ENCODE results near the gene CREBRF. TPM values are rescaled to one million over a fixed set of nuclear protein-coding genes. Genes with fewer than 3 reads are reported as not detected.
A peak's percentile ranks its signal among the peaks of the same experiment; 100 is the strongest.
"Not testable (repeated sequence)": the region's sequence is repeated elsewhere in the genome, so short reads cannot be mapped to it uniquely, and the experiment has no call there.

Gene CREBRF
- total and polyA plus RNA-seq, 5 experiments from 2014 or later: 52.6 to 111 (median 61.6) TPM

GRCh38 chr5:173020154-173020581 lies 36.0 kb upstream of the CREBRF start:
- H3K27ac Mint-ChIP-seq: peak overlapping the region in 3 of 10 donors; percentile 22 to 55 (median 45)
- H3K4me3 Mint-ChIP-seq: no peak overlapping the region
- POLR2A ChIA-PET: no interaction called here
- DNase-seq (no peak), ATAC-seq (no peak)
- no peaks in the 10 kb centered on the region for H3K27me3 Mint-ChIP-seq
- peaks cover 4 to 65% (median 21%) of the 10 kb centered on the region in 3 donors for H3K36me3 Mint-ChIP-seq
- no peaks in the 10 kb centered on the region for H3K9me3 Mint-ChIP-seq
- H3K4me1 Mint-ChIP-seq: peaks cover 26 to 43% (median 40%) of the 10 kb centered on the region in 4 donors

DNA sequence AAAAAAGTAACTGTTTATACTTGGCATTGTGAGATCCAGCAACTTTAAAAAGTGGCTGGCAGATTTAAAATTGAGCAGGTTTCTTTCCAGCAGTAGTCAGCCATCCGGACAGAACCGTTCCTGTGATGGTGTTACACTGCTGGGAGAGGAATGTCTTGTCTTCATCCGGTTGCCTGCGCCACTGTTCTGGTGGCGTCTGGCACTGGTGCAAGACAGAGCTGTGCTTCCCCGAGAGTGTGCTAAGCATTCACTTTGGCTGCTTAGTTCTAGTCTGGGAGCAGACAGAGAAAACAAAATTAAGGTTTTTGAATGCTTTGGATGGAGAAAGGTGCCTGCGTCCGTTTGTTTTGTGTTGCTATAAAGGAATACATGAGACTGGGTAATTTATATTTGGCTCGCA lies 35.5 kb upstream of the CREBRF start:
- Mint-ChIP-seq H3K27me3 (no peaks in the 10 kb centered on the region), H3K4me3 (no peak overlapping the region), H3K9me3 (no peaks in the 10 kb centered on the region), H3K4me1 (peaks cover 25 to 42% (median 36%) of the 10 kb centered on the region in 4 donors), H3K27ac (peak overlapping the region in 5 of 10 donors; percentile 18 to 91 (median 46)), H3K36me3 (peaks cover 4 to 66% (median 23%) of the 10 kb centered on the region in 3 donors)
- DNase-seq: no peak
- POLR2A ChIA-PET: no interaction called here
- no peak for ATAC-seq

- Mint-ChIP-seq H3K4me3 (no peak overlapping the region), H3K4me1 (peaks cover 7 to 23% (median 12%) of the 10 kb centered on the region in 4 donors), H3K27ac (peak overlapping the region in 4 of 10 donors; percentile 22 to 82 (median 56)), H3K36me3 (peaks cover 4 to 40% (median 17%) of the 10 kb centered on the region in 3 donors), H3K27me3 (no peaks in the 10 kb centered on the region), H3K9me3 (no peaks in the 10 kb centered on the region)
- POLR2A ChIA-PET: interaction anchor here (0.5 to 0.7 kb wide), 2 partner anchors 8 to 117 kb away, joined by 3 to 4 read pairs; no protein-coding TSS in a partner anchor
- ATAC-seq: no peak
- DNase-seq: no peak
These were observed 30.5 kb upstream of the CREBRF start for GRCh38 chr5:173025651-173026050.

GRCh38 chr5:173027905-173028304 lies 28.2 kb upstream of the CREBRF start:
- no peak for DNase-seq
- POLR2A ChIA-PET: interaction anchor here (1.2 kb wide), 1 partner anchor 11 kb away, joined by 3 read pairs; no protein-coding TSS in a partner anchor
- no peaks in the 10 kb centered on the region for H3K27me3 Mint-ChIP-seq
- H3K36me3 Mint-ChIP-seq: peaks cover 4 to 22% (median 9%) of the 10 kb centered on the region in 3 donors
- no peak overlapping the region for H3K27ac Mint-ChIP-seq
- H3K9me3 Mint-ChIP-seq: no peaks in the 10 kb centered on the region
- H3K4me1 Mint-ChIP-seq: peaks cover 0 to 23% (median 9%) of the 10 kb centered on the region in 4 donors
- H3K4me3 Mint-ChIP-seq: peak overlapping the region in 1 of 10 donors; percentile 11
- no peak for ATAC-seq

- Mint-ChIP-seq H3K4me1 (peaks cover 7 to 29% (median 15%) of the 10 kb centered on the region in 4 donors), H3K27ac (no peak overlapping the region), H3K9me3 (no peaks in the 10 kb centered on the region), H3K27me3 (no peaks in the 10 kb centered on the region), H3K4me3 (no peak overlapping the region), H3K36me3 (peaks cover 4 to 18% (median 9%) of the 10 kb centered on the region in 3 donors)
- POLR2A ChIA-PET: interaction anchor here (0.8 to 2.0 kb wide), 2 partner anchors 13 to 28 kb away, joined by 3 to 8 read pairs; no protein-coding TSS in a partner anchor
- DNase-seq (no peak), ATAC-seq (no peak)
These were observed 27.3 kb upstream of the CREBRF start for GRCh38 chr5:173028811-173029327.

DNA sequence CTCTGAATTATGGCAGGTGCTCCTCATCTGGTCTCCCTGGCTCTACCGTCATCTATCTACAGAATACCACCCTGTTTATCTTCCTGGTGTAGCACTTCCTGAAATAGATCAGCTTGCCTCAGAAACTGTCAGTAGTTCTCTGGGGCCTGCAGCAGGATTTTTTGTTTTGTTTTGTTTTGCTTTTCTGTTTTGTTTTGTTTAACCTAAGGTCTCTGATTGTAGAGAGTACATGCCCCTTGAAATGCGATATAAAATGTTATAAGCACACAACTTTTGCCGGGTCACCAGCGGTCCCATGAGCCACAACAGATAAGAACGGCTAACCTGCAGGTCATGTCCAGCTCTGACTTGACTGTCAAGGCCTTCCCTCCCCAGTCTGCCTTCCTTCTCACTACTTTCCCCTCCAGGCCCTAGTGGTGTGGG lies 26.6 kb upstream of the CREBRF start:
- Mint-ChIP-seq H3K27ac (no peak overlapping the region), H3K4me3 (no peak overlapping the region)

DNA sequence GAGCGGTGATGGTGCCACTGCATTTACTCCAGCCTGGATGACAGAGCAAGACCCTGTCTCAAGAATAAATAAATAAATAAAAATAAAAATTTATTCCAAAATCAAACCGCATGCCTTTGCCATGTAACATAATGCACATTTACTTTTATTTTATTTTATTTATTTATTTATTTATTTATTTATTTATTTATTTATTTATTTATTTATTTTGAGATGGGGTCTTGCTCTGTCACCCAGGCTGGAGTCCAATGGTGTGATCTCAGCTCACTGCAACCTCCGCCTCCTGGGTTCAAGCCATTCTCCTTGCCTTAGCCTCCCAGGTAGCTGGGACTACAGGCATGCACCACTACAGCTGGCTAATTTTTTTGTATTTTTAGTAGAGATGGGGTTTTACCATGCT lies 24.1 kb upstream of the CREBRF start:
- not testable (repeated sequence) for H3K9me3 Mint-ChIP-seq, H3K4me3 Mint-ChIP-seq, H3K27me3 Mint-ChIP-seq, ATAC-seq, DNase-seq
- POLR2A ChIA-PET: interaction anchor here (0.6 kb wide), 1 partner anchor 74 kb away, joined by 4 read pairs; no protein-coding TSS in a partner anchor
- Mint-ChIP-seq H3K27ac (peak overlapping the region in 9 of 10 donors; percentile 42 to 100 (median 74)), H3K36me3 (peaks cover 0 to 20% (median 8%) of the 10 kb centered on the region in 3 donors), H3K4me1 (peaks cover 23 to 45% (median 41%) of the 10 kb centered on the region in 4 donors)

More for the DNA sequence above, 26.6 kb upstream of the CREBRF start:
- ATAC-seq: peak; percentile 74 to 78
- DNase-seq: peak in 3 of 10 donors; percentile 5 to 13 (median 8)
- Mint-ChIP-seq H3K27me3 (no peaks in the 10 kb centered on the region), H3K9me3 (no peaks in the 10 kb centered on the region), H3K4me1 (peaks cover 9 to 32% (median 20%) of the 10 kb centered on the region in 4 donors), H3K36me3 (peaks cover under 1 to 18% (median 11%) of the 10 kb centered on the region in 3 donors)
- POLR2A ChIA-PET: interaction anchor here (0.8 to 2.0 kb wide), 2 partner anchors 13 to 28 kb away, joined by 3 to 8 read pairs; no protein-coding TSS in a partner anchor

- H3K27ac Mint-ChIP-seq: peak overlapping the region; percentile 42 to 100 (median 73)
These were observed 23.4 kb upstream of the CREBRF start for GRCh38 chr5:173032730-173033129.

DNA sequence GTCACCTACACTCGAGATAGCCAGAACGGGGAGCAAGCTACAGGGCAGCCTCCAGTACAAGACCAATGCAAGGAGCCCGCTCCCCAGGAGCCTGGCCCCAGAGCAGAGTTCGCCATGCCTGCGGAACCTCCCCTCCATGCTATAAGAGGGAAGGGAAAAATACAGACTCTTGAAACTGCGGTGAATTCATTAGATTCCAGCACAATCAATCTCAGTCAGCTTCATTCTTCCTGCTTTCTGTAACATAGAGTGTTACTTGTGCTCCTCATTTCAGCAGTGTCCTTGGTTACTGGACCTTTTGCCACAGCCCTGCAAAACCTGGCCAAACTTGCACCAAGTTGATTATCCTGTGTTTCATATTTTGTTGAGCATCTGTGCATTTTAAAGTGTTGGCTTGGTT lies 22.2 kb upstream of the CREBRF start:
- Mint-ChIP-seq H3K4me3 (peak overlapping the region in 1 of 10 donors; percentile 7), H3K27me3 (no peaks in the 10 kb centered on the region), H3K9me3 (no peaks in the 10 kb centered on the region), H3K4me1 (peaks cover 23 to 57% (median 48%) of the 10 kb centered on the region in 4 donors), H3K27ac (peak overlapping the region; percentile 87 to 100 (median 95)), H3K36me3 (peaks cover 0 to 20% (median 8%) of the 10 kb centered on the region in 3 donors)
- DNase-seq: no peak
- no peak for ATAC-seq
- POLR2A ChIA-PET: interaction anchor here (0.6 to 1.7 kb wide), 4 partner anchors 9 to 50 kb away, joined by 4 to 7 read pairs (median 5); no protein-coding TSS in a partner anchor

More at GRCh38 chr5:173032730-173033129, 23.4 kb upstream of the CREBRF start:
- DNase-seq (no peak), ATAC-seq (no peak)
- Mint-ChIP-seq H3K9me3 (no peaks in the 10 kb centered on the region), H3K27me3 (no peaks in the 10 kb centered on the region), H3K4me3 (no peak overlapping the region), H3K4me1 (peaks cover 23 to 50% (median 46%) of the 10 kb centered on the region in 4 donors), H3K36me3 (peaks cover 0 to 20% (median 8%) of the 10 kb centered on the region in 3 donors)
- POLR2A ChIA-PET: interaction anchor here (1.5 to 1.7 kb wide), 3 partner anchors 10 to 49 kb away, joined by 4 to 7 read pairs (median 6); no protein-coding TSS in a partner anchor

GRCh38 chr5:173035904-173036707 lies 20.0 kb upstream of the CREBRF start:
- H3K4me1 Mint-ChIP-seq: peaks cover 30 to 73% (median 60%) of the 10 kb centered on the region in 4 donors
- H3K9me3 Mint-ChIP-seq: no peaks in the 10 kb centered on the region
- peaks cover 0 to 20% (median 8%) of the 10 kb centered on the region in 3 donors for H3K36me3 Mint-ChIP-seq
- no peak for DNase-seq
- peak overlapping the region; percentile 72 to 89 (median 84) for H3K4me3 Mint-ChIP-seq
- H3K27ac Mint-ChIP-seq: peak overlapping the region; percentile 66 to 100 (median 96)
- no peak for ATAC-seq
- no peaks in the 10 kb centered on the region for H3K27me3 Mint-ChIP-seq
- POLR2A ChIA-PET: interaction anchor here (0.8 to 2.7 kb wide), 9 partner anchors 8 to 77 kb away, joined by 3 to 26 read pairs (median 4); partner anchors contain the start of genes ATP6V0E1, CREBRF and RPL26L1

DNA sequence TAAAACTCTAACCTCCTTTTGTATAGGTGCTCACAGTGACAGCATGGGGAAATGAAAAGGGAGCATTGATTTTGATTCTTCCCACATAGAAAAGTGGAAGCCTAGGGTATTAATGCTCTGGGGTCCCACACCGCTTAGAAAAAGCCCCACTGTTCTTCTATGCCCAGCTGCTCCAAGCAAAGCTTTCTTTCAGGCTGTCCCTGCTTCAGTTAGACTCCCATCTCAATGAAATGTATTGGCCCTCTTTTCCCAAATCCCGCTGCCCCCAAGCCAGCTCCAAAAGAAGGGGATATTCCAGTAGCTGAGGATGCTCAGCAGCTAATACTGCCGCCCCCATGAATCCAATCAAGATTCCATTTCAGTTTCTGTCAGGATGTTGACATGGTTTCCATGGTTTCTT lies 17.0 kb upstream of the CREBRF start:
- no peak for ATAC-seq
- POLR2A ChIA-PET: interaction anchor here (0.7 to 1.8 kb wide), 3 partner anchors 11 to 56 kb away, joined by 3 to 5 read pairs (median 3); partner anchors contain the start of gene ATP6V0E1
- Mint-ChIP-seq H3K27ac (peak overlapping the region; percentile 41 to 100 (median 86)), H3K36me3 (peaks cover 0 to 9% (median 6%) of the 10 kb centered on the region in 3 donors), H3K4me3 (peak overlapping the region in 1 of 10 donors; percentile 21), H3K9me3 (no peaks in the 10 kb centered on the region), H3K27me3 (no peaks in the 10 kb centered on the region), H3K4me1 (peaks cover 28 to 56% (median 49%) of the 10 kb centered on the region in 4 donors)
- DNase-seq: no peak

- no peak for DNase-seq
- Mint-ChIP-seq H3K27ac (peak overlapping the region; percentile 40 to 100 (median 73)), H3K9me3 (no peaks in the 10 kb centered on the region), H3K27me3 (no peaks in the 10 kb centered on the region), H3K4me1 (peaks cover 20 to 48% (median 41%) of the 10 kb centered on the region in 4 donors), H3K4me3 (no peak overlapping the region), H3K36me3 (peaks cover 0 to 1% (median 0%) of the 10 kb centered on the region in 3 donors)
- POLR2A ChIA-PET: interaction anchor here (1.2 to 1.8 kb wide), 2 partner anchors 13 to 56 kb away, joined by 3 to 5 read pairs; partner anchors contain the start of gene ATP6V0E1
- ATAC-seq: no peak
These were observed 16.2 kb upstream of the CREBRF start for GRCh38 chr5:173039964-173040363.
